PC-3 (cell line): ENCODE measurements around the gene ARHGEF28. TPM values are rescaled to one million over a fixed set of nuclear protein-coding genes. Genes with fewer than 3 reads are reported as not detected.

Source experiments
- ATAC-seq: fragments of 200-7000 bp; cut with Tn5 transposase; 2 replicates; pipeline ENCODE4 v1.9.1; 2020; ENCODE audit warnings: mild to moderate bottlenecking, moderate library complexity
- BruUV-seq: library from RNA; stranded (reverse); fragments of 400-500 nt; replicated peaks from 2 replicates; lab custom pipeline; 2021; lab: Mats Ljungman, UMichigan
- CTCF ChIA-PET: fragments of 300-600 bp; sonication (Branson Sonifier 250); formaldehyde crosslinking; loops from one replicate; lab custom pipeline; 2022; ENCODE audit warnings: antibody characterized with exemption; lab: Charles Lee
- POLR2A ChIA-PET: fragments of 300-600 bp; sonication (Branson Sonifier 250); formaldehyde crosslinking; loops from one replicate; lab custom pipeline; 2022; ENCODE audit warnings: antibody characterized with exemption; ENCODE audit not compliant: unreplicated experiment; lab: Charles Lee
- DNase-seq: peaks from one replicate; pipeline ENCODE4 v3.0.0-alpha.2; 2015
- H2AFZ ChIP-seq: fragments of 300-600 bp; sonication (generic); 2 replicates; pipeline ENCODE4 v1.6.0; 2016; ENCODE audit warnings: antibody characterized with exemption, low read length
- H3F3A ChIP-seq: fragments of 300-600 bp; sonication (generic); one replicate; pipeline ENCODE4 v1.6.0; 2017; ENCODE audit warnings: antibody characterized with exemption, low read length, control low read depth, mild to moderate bottlenecking; ENCODE audit not compliant: unreplicated experiment
- H3K27ac ChIP-seq: fragments of 300-600 bp; sonication (generic); 2 replicates; pipeline ENCODE4 v1.5.1; 2016; ENCODE audit warnings: mild to moderate bottlenecking, low read length
- H3K27me3 ChIP-seq: fragments of 300-600 bp; sonication (generic); 2 replicates; pipeline ENCODE4 v1.6.1; 2016; ENCODE audit warnings: low read length, mixed read lengths
- H3K36me3 ChIP-seq: fragments of 300-600 bp; sonication (generic); 2 replicates; pipeline ENCODE4 v1.6.1; 2016; ENCODE audit warnings: low read depth, mixed run types, low read length, mixed read lengths
- H3K4me1 ChIP-seq: fragments of 300-600 bp; sonication (generic); 2 replicates; pipeline ENCODE4 v1.5.1; 2016; ENCODE audit warnings: low read length; ENCODE audit not compliant: insufficient read depth
- H3K4me2 ChIP-seq: fragments of 300-600 bp; sonication (generic); 2 replicates; pipeline ENCODE4 v1.6.0; 2016; ENCODE audit warnings: low read length
- H3K4me3 ChIP-seq: fragments of 300-600 bp; sonication (generic); 2 replicates; pipeline ENCODE4 v1.5.1; 2016; ENCODE audit warnings: mild to moderate bottlenecking, low read length, mixed read lengths
- H3K79me2 ChIP-seq: fragments of 300-600 bp; sonication (generic); 2 replicates; pipeline ENCODE4 v1.6.1; 2017; ENCODE audit warnings: low read length, mixed read lengths
- H3K9ac ChIP-seq: fragments of 300-600 bp; sonication (generic); 2 replicates; pipeline ENCODE4 v1.6.0; 2016; ENCODE audit warnings: mild to moderate bottlenecking, low read length
- H3K9me2 ChIP-seq: fragments of 300-600 bp; sonication (generic); replicated peaks from 2 replicates; pipeline ENCODE4 v1.6.1; 2016; ENCODE audit warnings: mixed run types, low read length, mixed read lengths
- H3K9me3 ChIP-seq: fragments of 300-600 bp; sonication (generic); 2 replicates; pipeline ENCODE4 v1.6.1; 2016; ENCODE audit warnings: low read length, mixed read lengths
- H4K20me1 ChIP-seq: fragments of 300-600 bp; sonication (generic); 2 replicates; pipeline ENCODE4 v1.6.1; 2016; ENCODE audit warnings: low read length, mixed read lengths
- EZH2 ChIP-seq: fragments of 300-600 bp; sonication (generic); IDR thresholded peaks from one replicate; pipeline ENCODE4 v1.6.1; 2017; ENCODE audit warnings: antibody characterized with exemption, mild to moderate bottlenecking, low read length; ENCODE audit not compliant: unreplicated experiment
- EZH2phosphoT487 ChIP-seq: fragments of 300-600 bp; sonication (generic); IDR thresholded peaks from 2 replicates; pipeline ENCODE4 v1.6.1; 2018; ENCODE audit warnings: mild to moderate bottlenecking, antibody characterized with exemption, low read length, borderline replicate concordance
- intact Hi-C: fragments of 100-400 bp; cut with micrococcal nuclease; formaldehyde crosslinking; loops from 2 replicates; pipeline ENCODE4 v1.9.0; 2023
- total RNA-seq: library from RNA; depleted of rRNA; stranded (reverse); fragments of >200 nt; gene quantifications from 2 replicates; pipeline ENCODE4 v1.2.3, GENCODE V29; 2014
- TF ChIP-seq, protein P1 (sequence below): fragments of 300-600 bp; sonication (generic); conservative IDR thresholded peaks from 2 replicates; pipeline ENCODE4 v1.5.1; 2017; ENCODE audit warnings: antibody characterized with exemption, low read depth, mild to moderate bottlenecking, low read length

The ARHGEF28 gene
- total RNA-seq, 1 experiment from 2014 or later, result 24.2 TPM

GRCh38 chr5:73748510-73749400, 122.8 kb downstream of the ARHGEF28 start:
- intact Hi-C loops, result no loop called here
- ChIA-PET CTCF (no interaction called here), POLR2A (no interaction called here)
- H3K4me2 ChIP-seq, result no peak overlapping the region
- H3K4me3 ChIP-seq, result no peak overlapping the region
- BruUV-seq, result no TSS peak
- no peak overlapping the region for H3K27ac ChIP-seq
- peaks cover 9% of the 10 kb centered on the region; the same call in 1 of the 2 replicates for H3K79me2 ChIP-seq
- H3K9me3 ChIP-seq, result no peaks in the 10 kb centered on the region
- H3K9ac ChIP-seq, result no peak overlapping the region
- H3K4me1 ChIP-seq, result peaks cover 19% of the 10 kb centered on the region
- no peaks in the 10 kb centered on the region for H3K36me3 ChIP-seq
- H2AFZ ChIP-seq, result no peak overlapping the region
- no peaks in the 10 kb centered on the region for H4K20me1 ChIP-seq
- H3K9me2 ChIP-seq, result no peaks in the 10 kb centered on the region
- TF ChIP-seq EZH2phosphoT487 (no peak), EZH2 (no peak)
- TF ChIP-seq, protein P1, sequence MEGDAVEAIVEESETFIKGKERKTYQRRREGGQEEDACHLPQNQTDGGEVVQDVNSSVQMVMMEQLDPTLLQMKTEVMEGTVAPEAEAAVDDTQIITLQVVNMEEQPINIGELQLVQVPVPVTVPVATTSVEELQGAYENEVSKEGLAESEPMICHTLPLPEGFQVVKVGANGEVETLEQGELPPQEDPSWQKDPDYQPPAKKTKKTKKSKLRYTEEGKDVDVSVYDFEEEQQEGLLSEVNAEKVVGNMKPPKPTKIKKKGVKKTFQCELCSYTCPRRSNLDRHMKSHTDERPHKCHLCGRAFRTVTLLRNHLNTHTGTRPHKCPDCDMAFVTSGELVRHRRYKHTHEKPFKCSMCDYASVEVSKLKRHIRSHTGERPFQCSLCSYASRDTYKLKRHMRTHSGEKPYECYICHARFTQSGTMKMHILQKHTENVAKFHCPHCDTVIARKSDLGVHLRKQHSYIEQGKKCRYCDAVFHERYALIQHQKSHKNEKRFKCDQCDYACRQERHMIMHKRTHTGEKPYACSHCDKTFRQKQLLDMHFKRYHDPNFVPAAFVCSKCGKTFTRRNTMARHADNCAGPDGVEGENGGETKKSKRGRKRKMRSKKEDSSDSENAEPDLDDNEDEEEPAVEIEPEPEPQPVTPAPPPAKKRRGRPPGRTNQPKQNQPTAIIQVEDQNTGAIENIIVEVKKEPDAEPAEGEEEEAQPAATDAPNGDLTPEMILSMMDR, result no peak
- no peaks in the 10 kb centered on the region for H3F3A ChIP-seq
- no peak for ATAC-seq
- H3K27me3 ChIP-seq, result no peaks in the 10 kb centered on the region
- no peak for DNase-seq

DNA sequence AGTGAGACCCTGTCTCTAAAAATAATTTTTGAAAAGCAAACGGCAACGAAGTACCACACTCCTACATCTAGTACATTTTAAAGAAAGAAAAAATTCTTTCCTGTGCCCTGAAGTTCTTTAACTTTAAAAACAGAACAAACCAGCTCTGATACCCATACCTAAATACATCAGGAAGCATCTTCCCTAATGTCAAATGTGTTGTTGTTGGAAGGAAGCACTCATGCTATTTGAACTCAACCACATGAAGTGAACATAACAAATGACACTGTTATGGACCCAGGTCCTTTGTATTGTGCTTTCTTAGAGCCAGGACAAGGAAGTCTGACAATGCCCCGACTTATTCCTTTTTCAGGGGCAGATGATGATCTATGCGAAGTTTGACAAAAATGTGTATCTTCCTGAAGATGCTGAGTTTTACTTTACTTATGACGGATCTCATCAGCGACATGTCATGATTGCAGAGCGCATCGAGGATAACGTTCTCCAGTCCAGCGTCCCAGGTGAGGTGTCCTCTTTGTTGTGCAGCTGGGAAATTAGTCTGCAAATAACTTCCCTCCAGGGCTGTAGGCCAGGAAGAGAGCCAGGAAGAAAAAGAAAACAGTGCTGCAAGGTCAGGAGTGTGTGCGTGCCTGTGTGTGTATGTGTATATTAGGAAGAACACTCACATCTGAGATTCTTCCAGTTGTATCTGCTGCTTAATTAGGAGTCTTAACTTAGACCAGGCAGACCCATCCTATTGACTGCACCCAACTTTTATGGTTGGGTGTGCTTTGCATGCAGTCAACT, 123.7 kb downstream of the ARHGEF28 start:
- Histone ChIP-seq H3F3A (no peaks in the 10 kb centered on the region), H3K4me1 (peaks cover 17% of the 10 kb centered on the region), H3K4me2 (no peak overlapping the region), H3K79me2 (peaks cover 9% of the 10 kb centered on the region; the same call in 1 of the 2 replicates), H3K9me2 (no peaks in the 10 kb centered on the region), H3K9me3 (no peaks in the 10 kb centered on the region), H3K27me3 (no peaks in the 10 kb centered on the region), H2AFZ (no peak overlapping the region), H4K20me1 (no peaks in the 10 kb centered on the region), H3K27ac (no peak overlapping the region), H3K4me3 (no peak overlapping the region), H3K36me3 (no peaks in the 10 kb centered on the region), H3K9ac (no peak overlapping the region)
- ChIA-PET CTCF (no interaction called here), POLR2A (no interaction called here)
- intact Hi-C loops, result no loop called here
- no peak for TF ChIP-seq EZH2
- TF ChIP-seq EZH2phosphoT487, result no peak
- TF ChIP-seq, protein P1, result no peak
- no peak for DNase-seq
- ATAC-seq, result no peak
- BruUV-seq, result no TSS peak
